WTC11 (cell line): ENCODE data around the gene CD2. TPM values are rescaled to one million over a fixed set of nuclear protein-coding genes. Genes with fewer than 3 reads are reported as not detected.

ENCODE experiments used
- ATAC-seq: fragments of 200-7000 bp; cut with Tn5 transposase; 2 replicates; pipeline ENCODE4 v1.10.0; 2021; ENCODE audit warnings: mild to moderate bottlenecking, moderate library complexity
- CTCF ChIA-PET: fragments of 300-600 bp; sonication (Branson Sonifier 250); formaldehyde crosslinking; loops from one replicate; lab custom pipeline; 2021; ENCODE audit warnings: antibody characterized with exemption; lab: Charles Lee
- POLR2A ChIA-PET: fragments of 350-600 bp; sonication (Branson Sonifier 250); formaldehyde crosslinking; loops from one replicate; lab custom pipeline; 2021; ENCODE audit warnings: antibody characterized with exemption; lab: Charles Lee
- DNase-seq: peaks from one replicate; pipeline ENCODE4 v3.0.0; 2021; ENCODE audit warnings: low spot score
- H3K27ac Mint-ChIP-seq: 2 replicates; pipeline ENCODE4 v1.8.0; 2021; ENCODE audit warnings: mixed read lengths
- H3K27me3 Mint-ChIP-seq: 2 replicates; pipeline ENCODE4 v1.8.0; 2021; ENCODE audit warnings: low read depth, mild to moderate bottlenecking, moderate library complexity, mixed read lengths
- H3K36me3 Mint-ChIP-seq: 2 replicates; pipeline ENCODE4 v1.8.0; 2021; ENCODE audit warnings: mixed read lengths
- H3K4me1 Mint-ChIP-seq: 2 replicates; pipeline ENCODE4 v1.8.0; 2022; ENCODE audit warnings: mixed read lengths
- H3K4me3 Mint-ChIP-seq: 2 replicates; pipeline ENCODE4 v1.8.0; 2021; ENCODE audit warnings: mild to moderate bottlenecking, moderate library complexity, mixed read lengths
- H3K9me3 Mint-ChIP-seq: 2 replicates; pipeline ENCODE4 v1.8.0; 2021; ENCODE audit warnings: mixed read lengths
- CREB1 ChIP-seq: sonication (generic); formaldehyde crosslinking; IDR thresholded peaks from 2 replicates; pipeline ENCODE4 v1.8.0; 2023; ENCODE audit warnings: mild to moderate bottlenecking, missing genetic modification reagents
- E2F1 ChIP-seq: sonication (generic); formaldehyde crosslinking; IDR thresholded peaks from 2 replicates; pipeline ENCODE4 v1.8.0; 2022; ENCODE audit warnings: mild to moderate bottlenecking, missing genetic modification reagents
- EMX1 ChIP-seq: fragments of 250-450 bp; sonication (Bioruptor Pico); IDR thresholded peaks from 2 replicates; pipeline ENCODE4 v1.8.0; 2021; ENCODE audit warnings: mild to moderate bottlenecking
- FOXP4 ChIP-seq: sonication (generic); formaldehyde crosslinking; IDR thresholded peaks from 2 replicates; pipeline ENCODE4 v1.8.0; 2022; ENCODE audit warnings: mild to moderate bottlenecking, missing genetic modification reagents
- MXD4 ChIP-seq: fragments of 250-450 bp; sonication (Bioruptor Pico); IDR thresholded peaks from 2 replicates; pipeline ENCODE4 v1.8.0; 2021; ENCODE audit warnings: mild to moderate bottlenecking, moderate library complexity, borderline replicate concordance
- NR1H2 ChIP-seq: sonication (generic); formaldehyde crosslinking; IDR thresholded peaks from 2 replicates; pipeline ENCODE4 v1.9.0; 2021; ENCODE audit warnings: mild to moderate bottlenecking, moderate library complexity, missing genetic modification reagents
- NR2C2 ChIP-seq: sonication (generic); formaldehyde crosslinking; IDR thresholded peaks from 2 replicates; pipeline ENCODE4 v1.8.0; 2022; ENCODE audit warnings: mild to moderate bottlenecking, missing genetic modification reagents
- OVOL2 ChIP-seq: fragments of 250-450 bp; sonication (Bioruptor Pico); IDR thresholded peaks from 2 replicates; pipeline ENCODE4 v1.9.0; 2021; ENCODE audit warnings: mild to moderate bottlenecking, borderline replicate concordance
- PRDM15 ChIP-seq: sonication (generic); formaldehyde crosslinking; IDR thresholded peaks from 2 replicates; pipeline ENCODE4 v1.8.0; 2022; ENCODE audit warnings: missing genetic modification reagents
- PRRX2 ChIP-seq: fragments of 250-450 bp; sonication (Bioruptor Pico); IDR thresholded peaks from 2 replicates; pipeline ENCODE4 v1.8.0; 2021; ENCODE audit warnings: mild to moderate bottlenecking
- RORB ChIP-seq: fragments of 250-450 bp; sonication (Bioruptor Pico); IDR thresholded peaks from 2 replicates; pipeline ENCODE4 v1.9.0; 2021; ENCODE audit warnings: mild to moderate bottlenecking
- TCF7 ChIP-seq: sonication (generic); formaldehyde crosslinking; IDR thresholded peaks from 2 replicates; pipeline ENCODE4 v1.8.0; 2022; ENCODE audit warnings: mild to moderate bottlenecking, low read depth, missing genetic modification reagents, moderate library complexity
- TP53 ChIP-seq: sonication (generic); formaldehyde crosslinking; IDR thresholded peaks from 2 replicates; pipeline ENCODE4 v1.8.1; 2023; ENCODE audit warnings: mild to moderate bottlenecking, missing genetic modification reagents
- ZBTB43 ChIP-seq: sonication (generic); formaldehyde crosslinking; IDR thresholded peaks from 2 replicates; pipeline ENCODE4 v1.8.1; 2023; ENCODE audit warnings: mild to moderate bottlenecking, missing genetic modification reagents
- ZNF232 ChIP-seq: sonication (generic); formaldehyde crosslinking; IDR thresholded peaks from 2 replicates; pipeline ENCODE4 v1.8.0; 2022; ENCODE audit warnings: mild to moderate bottlenecking, missing genetic modification reagents
- ZNF263 ChIP-seq: sonication (generic); formaldehyde crosslinking; IDR thresholded peaks from 2 replicates; pipeline ENCODE4 v1.8.1; 2022; ENCODE audit warnings: low read depth, mild to moderate bottlenecking, moderate library complexity, missing genetic modification reagents
- ZNF281 ChIP-seq: sonication (generic); formaldehyde crosslinking; IDR thresholded peaks from 2 replicates; pipeline ENCODE4 v1.8.0; 2023; ENCODE audit warnings: mild to moderate bottlenecking, missing genetic modification reagents
- ZNF317 ChIP-seq: sonication (generic); formaldehyde crosslinking; IDR thresholded peaks from 2 replicates; pipeline ENCODE4 v1.8.1; 2023; ENCODE audit warnings: low read depth, mild to moderate bottlenecking, moderate library complexity, missing genetic modification reagents, borderline replicate concordance
- ZNF396 ChIP-seq: fragments of 250-450 bp; sonication (Bioruptor Pico); IDR thresholded peaks from 2 replicates; pipeline ENCODE4 v1.8.0; 2021; ENCODE audit warnings: mild to moderate bottlenecking, moderate library complexity, borderline replicate concordance
- ZNF423 ChIP-seq: fragments of 250-450 bp; sonication (Bioruptor Pico); IDR thresholded peaks from 2 replicates; pipeline ENCODE4 v2.1.2; 2022; ENCODE audit warnings: mild to moderate bottlenecking, moderate library complexity
- total RNA-seq: library from RNA; stranded (reverse); gene quantifications from 3 replicates; pipeline ENCODE4 v1.2.3, GENCODE V29; 2021

CD2 gene
- total RNA-seq, 1 experiment from 2014 or later = 0.13 TPM

- TF ChIP-seq PRDM15 (CRISPR knock-in tag) = no peak
- TF ChIP-seq FOXP4 (CRISPR knock-in tag) = no peak
- TF ChIP-seq NR1H2 = no peak
- no peak for TF ChIP-seq OVOL2
- TF ChIP-seq TP53 (CRISPR knock-in tag) = no peak
Observed at GRCh38 chr1:116806245-116806644, 52.0 kb downstream of the CD2 start (continued).

GRCh38 chr1:116806671-116807070 lies 52.4 kb downstream of the CD2 start:
- ATAC-seq = no peak
- DNase-seq = no peak
- Mint-ChIP-seq H3K9me3 (no peaks in the 10 kb centered on the region), H3K27ac (no peak overlapping the region), H3K27me3 (no peaks in the 10 kb centered on the region), H3K4me3 (no peak overlapping the region), H3K36me3 (no peaks in the 10 kb centered on the region), H3K4me1 (peaks cover 18% of the 10 kb centered on the region)
- TF ChIP-seq TCF7 (no peak), PRRX2 (no peak), EMX1 (no peak), ZNF423 (CRISPR knock-in tag) (no peak), CREB1 (CRISPR knock-in tag) (no peak), ZNF281 (CRISPR knock-in tag) (no peak), ZNF396 (no peak), ZBTB43 (no peak), ZNF317 (CRISPR knock-in tag) (no peak), NR1H2 (no peak), ZNF263 (CRISPR knock-in tag) (no peak), ZNF232 (CRISPR knock-in tag) (no peak), RORB (no peak), MXD4 (CRISPR knock-in tag) (no peak), E2F1 (CRISPR knock-in tag) (no peak), NR2C2 (CRISPR knock-in tag) (no peak)
- ChIA-PET CTCF (interaction anchor here (2.1 kb wide), 1 partner anchor 69 kb away, joined by 8 read pairs; no protein-coding TSS in a partner anchor), POLR2A (no interaction called here)
